Neuronal stem cell (in vitro differentiated cells): ENCODE measurements around the gene TIMP4.

Experiments
- DNase-seq: peaks from one replicate; pipeline ENCODE4 v3.0.0-alpha.2; 2013; ENCODE audit warnings: low spot score
- H2AFZ ChIP-seq: one replicate; pipeline ENCODE4 v1.6.1; 2013; ENCODE audit warnings: mild to moderate bottlenecking, low read length, inconsistent platforms
- H2AK5ac ChIP-seq: 2 replicates; pipeline ENCODE4 v1.6.1; 2013; ENCODE audit warnings: low read depth, mild to moderate bottlenecking, inconsistent platforms, low read length, moderate library complexity, mixed read lengths
- H2BK120ac ChIP-seq: 2 replicates; pipeline ENCODE4 v1.6.1; 2013; ENCODE audit warnings: low read depth, mild to moderate bottlenecking, inconsistent platforms, low read length, moderate library complexity, mixed read lengths
- H2BK12ac ChIP-seq: one replicate; pipeline ENCODE4 v1.6.1; 2013; ENCODE audit warnings: low read length, inconsistent platforms
- H2BK15ac ChIP-seq: 2 replicates; pipeline ENCODE4 v1.6.1; 2013; ENCODE audit warnings: mild to moderate bottlenecking, low read length, inconsistent platforms, mixed read lengths
- H2BK5ac ChIP-seq: one replicate; pipeline ENCODE4 v1.6.1; 2013; ENCODE audit warnings: inconsistent platforms, mild to moderate bottlenecking, low read length, moderate library complexity
- H3K14ac ChIP-seq: one replicate; pipeline ENCODE4 v1.6.1; 2013; ENCODE audit warnings: low read length, inconsistent platforms
- H3K18ac ChIP-seq: 2 replicates; pipeline ENCODE4 v1.6.1; 2013; ENCODE audit warnings: low read length, inconsistent platforms
- H3K23ac ChIP-seq: 2 replicates; pipeline ENCODE4 v1.6.1; 2013; ENCODE audit warnings: low read depth, mild to moderate bottlenecking, mixed read lengths, low read length, inconsistent platforms; ENCODE audit not compliant: poor library complexity
- H3K27ac ChIP-seq: replicated peaks from 3 replicates; pipeline ENCODE4 v1.5.1; 2013; ENCODE audit warnings: low read length, inconsistent platforms
- H3K27me3 ChIP-seq, 3 experiments: 2 replicates each; pipeline ENCODE4 v1.6.1; 2013; ENCODE audit warnings: low read length in 3 of 3, mild to moderate bottlenecking in 2 of 3, inconsistent platforms in 1 of 3, low read depth in 1 of 3, mixed read lengths in 1 of 3, moderate library complexity in 1 of 3; ENCODE audit not compliant: control insufficient read depth in 3 of 3, insufficient read depth in 3 of 3
- H3K36me3 ChIP-seq, 2 donors: replicated peaks in 1 of 2; 2 replicates each; pipeline ENCODE4 v1.6.1; 2013; ENCODE audit warnings: low read length in 2 of 2; ENCODE audit not compliant: control insufficient read depth in 2 of 2, insufficient read depth in 2 of 2
- H3K4ac ChIP-seq: 2 replicates; pipeline ENCODE4 v1.6.1; 2013; ENCODE audit warnings: inconsistent platforms, mild to moderate bottlenecking, low read length, moderate library complexity
- H3K4me1 ChIP-seq, 2 donors: 1 replicate in 1 of 2; 2 replicates in 1 of 2; pipeline ENCODE4 v1.6.1; 2013; ENCODE audit warnings: low read length in 2 of 2, low read depth in 1 of 2; ENCODE audit not compliant: control insufficient read depth in 2 of 2, insufficient read depth in 1 of 2
- H3K4me2 ChIP-seq: one replicate; pipeline ENCODE4 v1.6.1; 2013; ENCODE audit warnings: mild to moderate bottlenecking, low read length, inconsistent platforms; ENCODE audit not compliant: insufficient read depth, poor library complexity, severe bottlenecking
- H3K4me3 ChIP-seq, 2 donors: 2 replicates each; pipeline ENCODE4 v1.5.1; 2013; ENCODE audit warnings: low read length in 2 of 2, mild to moderate bottlenecking in 2 of 2, inconsistent platforms in 1 of 2, moderate library complexity in 1 of 2
- H3K79me1 ChIP-seq: one replicate; pipeline ENCODE4 v1.6.1; 2013; ENCODE audit warnings: low read depth, mild to moderate bottlenecking, inconsistent platforms, low read length, moderate library complexity
- H3K9ac ChIP-seq: one replicate; pipeline ENCODE4 v1.6.1; 2013; ENCODE audit warnings: mild to moderate bottlenecking, low read depth, low read length, inconsistent platforms; ENCODE audit not compliant: poor library complexity
- H3K9me3 ChIP-seq, 2 donors: replicated peaks in 1 of 2; 2 replicates each; pipeline versions ENCODE3 to v1.6.1; 2013; ENCODE audit warnings: low read length in 2 of 2, mild to moderate bottlenecking in 2 of 2, inconsistent platforms in 1 of 2, low read depth in 1 of 2, mixed read lengths in 1 of 2, moderate library complexity in 1 of 2; ENCODE audit not compliant: control insufficient read depth in 2 of 2, insufficient read depth in 1 of 2
- H4K8ac ChIP-seq: one replicate; pipeline ENCODE4 v1.6.1; 2013; ENCODE audit warnings: low read depth, mild to moderate bottlenecking, inconsistent platforms, low read length, moderate library complexity
- H4K91ac ChIP-seq: one replicate; pipeline ENCODE4 v1.6.1; 2013; ENCODE audit warnings: low read length, low read depth, mild to moderate bottlenecking, inconsistent platforms; ENCODE audit not compliant: poor library complexity
- WGBS, 2 donors: extraction: QIAGEN DNeasy Blood & Tissue Kit; methylation state at CpG; one replicate each; pipeline ENCODE4 v1.1.7; 2013; ENCODE audit warnings: missing lambda C conversion rate in 2 of 2, mixed read lengths in 1 of 2; ENCODE audit not compliant: insufficient read length in 2 of 2, insufficient replicate concordance in 1 of 2; ENCODE audit errors: extremely low coverage in 2 of 2; 5-methylcytosine and 5-hydroxymethylcytosine counted together

TIMP4 gene

GRCh38 chr3:12149029-12149428, 9.7 kb downstream of the TIMP4 start:
- DNase-seq = no peak
- H3K9me3 ChIP-seq = no peaks in the 10 kb centered on the region
- no peaks in the 10 kb centered on the region for H3K4me1 ChIP-seq

GRCh38 chr3:12148183-12148940, 10.3 kb downstream of the TIMP4 start:
- no peak overlapping the region for H3K4ac ChIP-seq
- no peak for DNase-seq
- H2BK5ac ChIP-seq = no peak overlapping the region
- H2BK12ac ChIP-seq = no peak overlapping the region
- H3K9ac ChIP-seq = no peak overlapping the region
- H3K27me3 ChIP-seq = no peaks in the 10 kb centered on the region
- WGBS, 2 donors = no CpG with 5 or more reads among the region's 4 CpGs
- H2BK15ac ChIP-seq = no peak overlapping the region
- no peak overlapping the region for H2BK120ac ChIP-seq
- no peaks in the 10 kb centered on the region for H3K4me1 ChIP-seq
- H3K14ac ChIP-seq = no peak overlapping the region
- H2AFZ ChIP-seq = no peak overlapping the region
- no peak overlapping the region for H2AK5ac ChIP-seq
- H4K91ac ChIP-seq = no peak overlapping the region
- H3K4me3 ChIP-seq = no peak overlapping the region
- no peak overlapping the region for H3K27ac ChIP-seq
- no peaks in the 10 kb centered on the region for H3K79me1 ChIP-seq
- no peak overlapping the region for H3K4me2 ChIP-seq
- H3K23ac ChIP-seq = no peak overlapping the region
- no peaks in the 10 kb centered on the region for H3K9me3 ChIP-seq
- H4K8ac ChIP-seq = no peak overlapping the region
- no peak overlapping the region for H3K18ac ChIP-seq
- H3K36me3 ChIP-seq = no peaks in the 10 kb centered on the region

More at GRCh38 chr3:12149029-12149428, 9.7 kb downstream of the TIMP4 start:
- H3K27ac ChIP-seq = no peak overlapping the region
- WGBS, 2 donors = no CpG with 5 or more reads among the region's 4 CpGs
- no peaks in the 10 kb centered on the region for H3K79me1 ChIP-seq
- H2BK15ac ChIP-seq = no peak overlapping the region
- peak overlapping the region; percentile 21 for H3K18ac ChIP-seq
- no peak overlapping the region for H3K14ac ChIP-seq
- H2BK5ac ChIP-seq = no peak overlapping the region
- no peak overlapping the region for H3K4ac ChIP-seq
- H3K4me2 ChIP-seq = no peak overlapping the region
- no peak overlapping the region for H2AFZ ChIP-seq
- H2BK12ac ChIP-seq = no peak overlapping the region
- no peak overlapping the region for H3K9ac ChIP-seq
- no peak overlapping the region for H3K4me3 ChIP-seq
- H3K36me3 ChIP-seq = no peaks in the 10 kb centered on the region
- peak overlapping the region; percentile 5 for H4K91ac ChIP-seq
- no peak overlapping the region for H4K8ac ChIP-seq
- no peak overlapping the region for H2BK120ac ChIP-seq
- peak overlapping the region; percentile 73 for H3K23ac ChIP-seq
- H2AK5ac ChIP-seq = peak overlapping the region; percentile 70
- H3K27me3 ChIP-seq = no peaks in the 10 kb centered on the region

GRCh38 chr3:12147049-12147780, 11.5 kb downstream of the TIMP4 start:
- Histone ChIP-seq H2BK12ac (no peak overlapping the region), H3K4me2 (no peak overlapping the region), H3K36me3 (no peaks in the 10 kb centered on the region), H4K8ac (no peak overlapping the region), H3K18ac (no peak overlapping the region), H3K9ac (no peak overlapping the region), H2AFZ (no peak overlapping the region), H3K23ac (no peak overlapping the region), H2BK120ac (no peak overlapping the region), H2BK5ac (no peak overlapping the region), H3K4ac (no peak overlapping the region), H3K27ac (no peak overlapping the region), H3K14ac (no peak overlapping the region), H3K4me3 (no peak overlapping the region), H3K4me1 (no peaks in the 10 kb centered on the region), H2AK5ac (no peak overlapping the region), H3K27me3 (no peaks in the 10 kb centered on the region), H3K9me3 (no peaks in the 10 kb centered on the region), H2BK15ac (no peak overlapping the region), H3K79me1 (no peaks in the 10 kb centered on the region), H4K91ac (no peak overlapping the region)
- WGBS, 2 donors = no CpG with 5 or more reads among the region's 9 CpGs
- DNase-seq = no peak

- Histone ChIP-seq H3K4me2 (no peak overlapping the region), H3K36me3 (no peaks in the 10 kb centered on the region), H3K4me3 (no peak overlapping the region), H2BK5ac (no peak overlapping the region), H3K27ac (no peak overlapping the region), H3K4ac (no peak overlapping the region), H2BK120ac (no peak overlapping the region), H2BK15ac (no peak overlapping the region), H3K9ac (no peak overlapping the region), H3K9me3 (no peaks in the 10 kb centered on the region), H3K14ac (no peak overlapping the region), H3K23ac (no peak overlapping the region), H4K91ac (no peak overlapping the region), H2BK12ac (no peak overlapping the region), H2AFZ (no peak overlapping the region), H3K18ac (no peak overlapping the region), H3K4me1 (no peaks in the 10 kb centered on the region), H4K8ac (no peak overlapping the region), H3K27me3 (no peaks in the 10 kb centered on the region), H2AK5ac (no peak overlapping the region), H3K79me1 (no peaks in the 10 kb centered on the region)
- no CpG with 5 or more reads among the region's 6 CpGs for WGBS, 2 donors
- DNase-seq = no peak
Observed at GRCh38 chr3:12143949-12144504, 14.7 kb downstream of the TIMP4 start.
